ENCODE measurements around the gene PRKCE. TPM values are rescaled to one million over a fixed set of nuclear protein-coding genes. Genes with fewer than 3 reads are reported as not detected.

Gene PRKCE
- total RNA-seq, 1 experiment from 2014 or later, result 14.8 TPM

DNA sequence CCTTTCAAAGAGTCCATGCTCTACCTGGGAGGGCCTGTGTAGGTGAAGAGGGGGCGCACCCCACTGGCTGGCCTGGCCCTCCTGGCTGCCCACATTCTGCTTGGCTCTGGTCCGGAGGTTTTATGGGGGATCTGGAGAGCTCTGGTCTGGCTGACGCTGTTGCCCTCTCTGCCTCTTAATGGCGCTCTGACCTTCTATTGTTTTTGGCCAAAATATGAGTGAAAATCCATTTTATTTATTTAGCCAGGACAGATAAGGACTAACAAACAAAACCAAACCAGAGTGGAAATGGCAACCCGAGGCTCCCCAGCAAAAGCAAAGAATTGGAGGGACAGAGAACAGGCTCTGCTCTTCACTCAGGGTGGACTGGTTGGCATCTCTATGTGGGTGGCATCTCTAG, 45.7 kb downstream of the PRKCE start:
- no TSS peak for BruUV-seq (replicated peaks)
- CTCF ChIA-PET, result no interaction called here
- no peak overlapping the region for H2AFZ ChIP-seq (ENCODE audit: low read depth, low read length, poor library complexity, severe bottlenecking)

DNA sequence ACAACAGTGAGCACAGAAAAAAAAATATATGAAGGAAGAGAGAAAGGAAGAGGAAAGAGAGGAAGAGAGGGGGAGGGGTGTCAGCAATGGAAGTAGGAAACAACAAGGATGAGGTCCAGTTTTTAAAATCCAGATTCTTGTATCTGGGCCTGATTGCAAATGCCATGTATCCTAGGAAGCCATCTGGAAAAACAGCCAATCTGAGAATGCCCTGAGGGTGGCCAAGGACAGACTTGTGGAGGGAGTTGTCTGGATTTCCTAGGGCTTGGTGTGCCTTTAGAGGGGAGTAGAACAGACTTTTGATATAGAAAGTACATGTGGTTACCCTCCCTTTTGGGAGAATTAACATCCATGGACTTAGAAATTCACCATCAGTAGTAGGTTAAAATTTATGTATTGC, 47.1 kb downstream of the PRKCE start:
- DNase-seq (ENCODE audit: low read depth, low spot score), result no peak
- Histone ChIP-seq H3K4me2 (ENCODE audit: low read length) (no peak overlapping the region), H3K27ac (ENCODE audit: low read depth, low read length) (no peak overlapping the region), H3K9ac (ENCODE audit: low read length) (no peak overlapping the region), H3K4me1 (ENCODE audit: control insufficient read depth in 1 of 2, insufficient read depth in 2 of 2, low read length in 2 of 2) (peaks cover 0 to 19% of the 10 kb centered on the region in 2 experiments; a peak in 2 of 4 replicates), H3K9me2 (ENCODE audit: insufficient read depth) (no peaks in the 10 kb centered on the region), H3K4me3 (replicated peaks in 1 of 2; ENCODE audit: low read depth in 1 of 2, low read length in 2 of 2) (no peak overlapping the region), H3K36me3 (ENCODE audit: control insufficient read depth in 1 of 2, insufficient read depth in 2 of 2, low read length in 2 of 2) (no peaks in the 10 kb centered on the region), H2AFZ (ENCODE audit: low read depth, low read length, poor library complexity, severe bottlenecking) (no peak overlapping the region), H3K79me2 (ENCODE audit: insufficient read depth, low read length) (peaks cover 30% of the 10 kb centered on the region), H3K9me3 (ENCODE audit: control insufficient read depth in 1 of 2, insufficient read depth in 1 of 2, low read depth in 1 of 2, low read length in 2 of 2) (no peaks in the 10 kb centered on the region), H3K27me3 (ENCODE audit: insufficient read depth, low read length) (no peaks in the 10 kb centered on the region), H4K20me1 (ENCODE audit: insufficient read depth) (no peaks in the 10 kb centered on the region)
- intact Hi-C loops (cut with micrococcal nuclease), result no loop called here
- ATAC-seq, result no peak
- RAD21 ChIA-PET (ENCODE audit: low non-redundant PET in 1 of 2, low total read pairs in 2 of 2, uncharacterized antibody in 2 of 2, unreplicated experiment in 2 of 2), result no interaction called here
- CTCF ChIA-PET, result no interaction called here
- POLR2A ChIA-PET, result interaction anchor here (0.8 kb wide), 1 partner anchor 14 kb away, joined by 4 read pairs; no protein-coding TSS in a partner anchor
- no TSS peak for BruUV-seq (replicated peaks)
- TF ChIP-seq, protein P1, sequence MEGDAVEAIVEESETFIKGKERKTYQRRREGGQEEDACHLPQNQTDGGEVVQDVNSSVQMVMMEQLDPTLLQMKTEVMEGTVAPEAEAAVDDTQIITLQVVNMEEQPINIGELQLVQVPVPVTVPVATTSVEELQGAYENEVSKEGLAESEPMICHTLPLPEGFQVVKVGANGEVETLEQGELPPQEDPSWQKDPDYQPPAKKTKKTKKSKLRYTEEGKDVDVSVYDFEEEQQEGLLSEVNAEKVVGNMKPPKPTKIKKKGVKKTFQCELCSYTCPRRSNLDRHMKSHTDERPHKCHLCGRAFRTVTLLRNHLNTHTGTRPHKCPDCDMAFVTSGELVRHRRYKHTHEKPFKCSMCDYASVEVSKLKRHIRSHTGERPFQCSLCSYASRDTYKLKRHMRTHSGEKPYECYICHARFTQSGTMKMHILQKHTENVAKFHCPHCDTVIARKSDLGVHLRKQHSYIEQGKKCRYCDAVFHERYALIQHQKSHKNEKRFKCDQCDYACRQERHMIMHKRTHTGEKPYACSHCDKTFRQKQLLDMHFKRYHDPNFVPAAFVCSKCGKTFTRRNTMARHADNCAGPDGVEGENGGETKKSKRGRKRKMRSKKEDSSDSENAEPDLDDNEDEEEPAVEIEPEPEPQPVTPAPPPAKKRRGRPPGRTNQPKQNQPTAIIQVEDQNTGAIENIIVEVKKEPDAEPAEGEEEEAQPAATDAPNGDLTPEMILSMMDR (IDR thresholded peaks at IDR 0.05 in 2 of 3, conservative IDR thresholded peaks at IDR 0.05 in 1 of 3; ENCODE audit: borderline replicate concordance in 1 of 3, insufficient read depth in 1 of 3, low read depth in 2 of 3, low read length in 2 of 3), result no peak
- TF ChIP-seq, protein P2, sequence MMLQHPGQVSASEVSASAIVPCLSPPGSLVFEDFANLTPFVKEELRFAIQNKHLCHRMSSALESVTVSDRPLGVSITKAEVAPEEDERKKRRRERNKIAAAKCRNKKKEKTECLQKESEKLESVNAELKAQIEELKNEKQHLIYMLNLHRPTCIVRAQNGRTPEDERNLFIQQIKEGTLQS (IDR thresholded peaks at IDR 0.05), result no peak
- TF ChIP-seq ZNF274 (IDR thresholded peaks at IDR 0.05; ENCODE audit: low read depth, low read length) (no peak), SIN3A (IDR thresholded peaks at IDR 0.05; ENCODE audit: low read depth) (no peak), ELF1 (IDR thresholded peaks at IDR 0.05; ENCODE audit: borderline replicate concordance, low read depth) (no peak), CBX3 (IDR thresholded peaks at IDR 0.05; ENCODE audit: low read depth) (no peak)

More for the DNA sequence above, 45.7 kb downstream of the PRKCE start:
- Histone ChIP-seq H4K20me1 (ENCODE audit: insufficient read depth) (no peaks in the 10 kb centered on the region), H3K9ac (ENCODE audit: low read length) (no peak overlapping the region), H3K27ac (ENCODE audit: low read depth, low read length) (no peak overlapping the region), H3K9me3 (ENCODE audit: control insufficient read depth in 1 of 2, insufficient read depth in 1 of 2, low read depth in 1 of 2, low read length in 2 of 2) (no peaks in the 10 kb centered on the region), H3K36me3 (ENCODE audit: control insufficient read depth in 1 of 2, insufficient read depth in 2 of 2, low read length in 2 of 2) (no peaks in the 10 kb centered on the region), H3K27me3 (ENCODE audit: insufficient read depth, low read length) (no peaks in the 10 kb centered on the region), H3K4me3 (replicated peaks in 1 of 2; ENCODE audit: low read depth in 1 of 2, low read length in 2 of 2) (no peak overlapping the region), H3K9me2 (ENCODE audit: insufficient read depth) (no peaks in the 10 kb centered on the region), H3K79me2 (ENCODE audit: insufficient read depth, low read length) (peaks cover 33% of the 10 kb centered on the region), H3K4me1 (ENCODE audit: control insufficient read depth in 1 of 2, insufficient read depth in 2 of 2, low read length in 2 of 2) (peaks cover 0 to 19% of the 10 kb centered on the region in 2 experiments; a peak in 2 of 4 replicates), H3K4me2 (ENCODE audit: low read length) (no peak overlapping the region)
- RAD21 ChIA-PET (ENCODE audit: low non-redundant PET in 1 of 2, low total read pairs in 2 of 2, uncharacterized antibody in 2 of 2, unreplicated experiment in 2 of 2), result no interaction called here
- POLR2A ChIA-PET, result no interaction called here
- intact Hi-C loops (cut with micrococcal nuclease), result no loop called here
- DNase-seq (ENCODE audit: low read depth, low spot score) (no peak), ATAC-seq (no peak)
- TF ChIP-seq EZH2 (IDR thresholded peaks at IDR 0.05) (no peak), EGR1 (IDR thresholded peaks at IDR 0.05; ENCODE audit: low read depth) (no peak), JUND (IDR thresholded peaks at IDR 0.05) (0 out of 2 replicates have a peak, but pooled peaks have one; percentile 5)
